ENCODE measurements around the gene FLOT1.
"Not testable (repeated sequence)": the region's sequence is repeated elsewhere in the genome, so short reads cannot be mapped to it uniquely, and the experiment has no call there.

FLOT1 gene

GRCh38 chr6:30723159-30723842 is 19.2 kb downstream of the FLOT1 start:
- not testable (repeated sequence) for DNase-seq (ENCODE audit: low spot score)

GRCh38 chr6:30722280-30723112 is 20.0 kb downstream of the FLOT1 start:
- DNase-seq (ENCODE audit: low spot score): peak; percentile 74

GRCh38 chr6:30722025-30722279 is 20.5 kb downstream of the FLOT1 start:
- not testable (repeated sequence) for DNase-seq (ENCODE audit: low spot score)

GRCh38 chr6:30721198-30722024 is 21.1 kb downstream of the FLOT1 start:
- peak; percentile 83 for DNase-seq (ENCODE audit: low spot score)

- DNase-seq (ENCODE audit: low spot score): no peak
Measured at GRCh38 chr6:30720738-30721197, 21.7 kb downstream of the FLOT1 start.

- DNase-seq (ENCODE audit: low spot score): peak; percentile 95
Measured at GRCh38 chr6:30719791-30720737, 22.4 kb downstream of the FLOT1 start, which contains the start of gene TUBB. Gene TUBB (plus strand): TSS chr6:30720352. CDS start chr6:30720507, 155 bp downstream.

- no peak for DNase-seq (ENCODE audit: low spot score)
Measured at GRCh38 chr6:30719356-30719755, 23.1 kb downstream of the FLOT1 start.

- DNase-seq (ENCODE audit: low spot score): not testable (repeated sequence)
Measured at GRCh38 chr6:30717845-30718720, 24.4 kb downstream of the FLOT1 start.

- peak; percentile 98 for DNase-seq (ENCODE audit: low spot score)
Measured at GRCh38 chr6:30717129-30717844, 25.2 kb downstream of the FLOT1 start, which contains the start of gene MDC1. Gene MDC1 (minus strand): TSS chr6:30717281. CDS start chr6:30715175, 2,106 bp downstream.

- DNase-seq (ENCODE audit: low spot score): no peak
Measured at GRCh38 chr6:30716879-30717128, 25.7 kb downstream of the FLOT1 start.

- no peak for DNase-seq (ENCODE audit: low spot score)
Measured at GRCh38 chr6:30714263-30714662, 28.2 kb downstream of the FLOT1 start.

- DNase-seq (ENCODE audit: low spot score): no peak
Measured at GRCh38 chr6:30712441-30712945, 30.0 kb downstream of the FLOT1 start.

GRCh38 chr6:30711758-30712380 is 30.6 kb downstream of the FLOT1 start:
- no peak for DNase-seq (ENCODE audit: low spot score)

- no peak for DNase-seq (ENCODE audit: low spot score)
Measured at GRCh38 chr6:30709101-30709868, 33.2 kb downstream of the FLOT1 start.

GRCh38 chr6:30707281-30707850 is 35.1 kb downstream of the FLOT1 start:
- no peak for DNase-seq (ENCODE audit: low spot score)

GRCh38 chr6:30705620-30706019 is 36.9 kb downstream of the FLOT1 start:
- no peak for DNase-seq (ENCODE audit: low spot score)

GRCh38 chr6:30703821-30704220 is 38.7 kb downstream of the FLOT1 start:
- no peak for DNase-seq (ENCODE audit: low spot score)

GRCh38 chr6:30703011-30703410 is 39.5 kb downstream of the FLOT1 start:
- DNase-seq (ENCODE audit: low spot score): no peak

Data from hepatic stellate cell (primary cell).